Measurements from ENCODE around the gene ALDH18A1. TPM values are rescaled to one million over a fixed set of nuclear protein-coding genes. Genes with fewer than 3 reads are reported as not detected.
A peak's percentile ranks its signal among the peaks of the same experiment; 100 is the strongest.
"Not testable (repeated sequence)": the region's sequence is repeated elsewhere in the genome, so short reads cannot be mapped to it uniquely, and the experiment has no call there.

Gene ALDH18A1
- total RNA-seq: 54.3 TPM

- peak; percentile 98 for DNase-seq
These were observed at the start of gene ALDH18A1 for GRCh38 chr10:95656291-95657164. TSS of gene ALDH18A1 (minus strand) at chr10:95656711. CDS start at chr10:95653377, 3,334 bp downstream.

DNA sequence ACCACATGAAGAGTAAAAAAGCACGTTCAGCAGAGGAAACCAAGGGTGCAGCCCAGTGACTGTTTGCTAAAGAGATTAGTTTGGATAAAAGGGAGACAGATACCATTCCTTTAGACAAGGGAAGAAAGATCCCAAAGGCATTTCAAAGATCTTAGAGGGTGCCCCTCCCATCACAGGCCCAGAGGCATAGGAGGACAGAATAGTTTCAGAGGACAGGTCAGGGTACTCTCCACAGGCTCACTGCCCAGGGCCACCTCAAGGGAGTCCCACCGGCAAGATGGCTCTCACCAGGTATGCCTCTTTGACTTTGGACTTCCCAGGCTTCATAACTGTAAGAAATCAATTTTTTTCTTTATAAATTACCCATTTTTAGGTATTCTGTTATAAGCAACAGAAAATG is 41.9 kb upstream of the ALDH18A1 start:
- no peak for DNase-seq

DNA sequence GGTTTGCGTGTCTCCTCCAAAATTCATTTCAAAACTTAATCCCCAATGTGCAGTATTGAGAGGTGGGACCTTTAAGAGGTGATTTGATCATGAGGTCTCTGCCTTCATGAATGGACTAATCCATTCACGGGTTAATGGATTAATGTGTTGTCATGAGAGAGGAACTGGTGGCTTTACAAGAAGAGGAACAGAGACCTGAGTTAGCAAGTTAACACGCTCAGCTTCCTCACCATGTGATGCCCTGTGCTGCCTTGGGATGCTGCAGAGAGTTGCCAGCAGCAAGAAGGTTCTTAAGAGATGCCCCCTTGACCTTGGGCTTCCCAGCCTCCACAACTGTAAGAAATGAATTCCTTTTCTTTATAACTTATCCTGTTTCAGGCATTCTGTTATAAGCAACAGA is 40.9 kb upstream of the ALDH18A1 start:
- DNase-seq: no peak

- DNase-seq: no peak
These were observed 38.2 kb upstream of the ALDH18A1 start for GRCh38 chr10:95694665-95695064.

GRCh38 chr10:95693668-95694534 is 37.4 kb upstream of the ALDH18A1 start, which contains the start of gene TCTN3:
TSS of gene TCTN3 (minus strand) at chr10:95693927. CDS start at chr10:95693899, 28 bp downstream.
- peak; percentile 100 for DNase-seq

DNA sequence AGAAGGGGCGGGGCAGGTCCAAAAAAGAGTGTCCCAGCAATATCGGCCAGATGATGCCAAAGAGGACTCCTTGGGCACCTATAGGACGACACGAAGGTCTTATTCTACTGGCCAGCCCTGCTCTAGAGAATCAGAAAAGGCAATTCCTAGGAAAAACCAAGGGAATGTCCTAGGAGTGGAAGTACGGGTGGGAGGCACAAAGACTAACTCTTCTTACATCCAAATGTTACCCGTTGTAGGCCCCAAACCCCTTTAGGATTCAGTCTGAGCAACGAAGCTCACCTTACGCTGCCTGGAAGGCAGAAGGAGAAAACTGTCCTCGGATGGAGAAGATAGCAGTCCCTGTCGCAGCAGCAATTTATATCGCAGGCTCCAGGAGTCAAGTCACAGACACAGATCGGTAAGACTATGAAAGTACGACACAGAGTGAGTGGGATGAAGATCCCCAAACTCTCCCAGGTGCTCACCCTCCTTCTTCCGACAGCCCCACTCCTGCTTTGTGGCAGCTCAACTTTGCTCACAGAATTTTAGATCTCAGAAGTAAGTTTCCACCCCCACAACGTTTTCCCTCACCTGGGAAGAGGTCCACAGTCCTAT is 36.7 kb upstream of the ALDH18A1 start:
- peak; percentile 22 for DNase-seq

GRCh38 chr10:95691281-95691680 is 34.8 kb upstream of the ALDH18A1 start:
- no peak for DNase-seq

- DNase-seq: no peak
These were observed 32.1 kb upstream of the ALDH18A1 start for GRCh38 chr10:95688648-95689047.

DNA sequence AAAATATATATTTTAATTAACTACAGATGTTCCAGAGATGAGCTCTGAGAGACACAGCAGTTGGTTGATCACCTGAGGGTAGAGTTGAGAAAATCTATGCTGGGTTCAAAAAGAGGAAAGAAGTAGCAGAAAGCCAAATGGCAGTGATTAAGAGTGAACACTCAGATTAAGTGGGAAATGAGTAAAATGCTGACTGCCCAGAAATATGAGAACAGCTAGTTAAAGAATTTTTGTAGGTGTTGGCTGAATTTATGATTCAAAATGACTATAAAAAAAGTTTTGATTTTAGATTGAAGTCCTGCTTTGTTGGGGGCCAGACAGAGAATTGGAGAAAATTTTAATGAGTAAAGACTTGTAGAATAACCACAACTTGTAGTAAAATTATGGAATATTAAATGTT is 27.5 kb upstream of the ALDH18A1 start:
- DNase-seq: no peak

DNA sequence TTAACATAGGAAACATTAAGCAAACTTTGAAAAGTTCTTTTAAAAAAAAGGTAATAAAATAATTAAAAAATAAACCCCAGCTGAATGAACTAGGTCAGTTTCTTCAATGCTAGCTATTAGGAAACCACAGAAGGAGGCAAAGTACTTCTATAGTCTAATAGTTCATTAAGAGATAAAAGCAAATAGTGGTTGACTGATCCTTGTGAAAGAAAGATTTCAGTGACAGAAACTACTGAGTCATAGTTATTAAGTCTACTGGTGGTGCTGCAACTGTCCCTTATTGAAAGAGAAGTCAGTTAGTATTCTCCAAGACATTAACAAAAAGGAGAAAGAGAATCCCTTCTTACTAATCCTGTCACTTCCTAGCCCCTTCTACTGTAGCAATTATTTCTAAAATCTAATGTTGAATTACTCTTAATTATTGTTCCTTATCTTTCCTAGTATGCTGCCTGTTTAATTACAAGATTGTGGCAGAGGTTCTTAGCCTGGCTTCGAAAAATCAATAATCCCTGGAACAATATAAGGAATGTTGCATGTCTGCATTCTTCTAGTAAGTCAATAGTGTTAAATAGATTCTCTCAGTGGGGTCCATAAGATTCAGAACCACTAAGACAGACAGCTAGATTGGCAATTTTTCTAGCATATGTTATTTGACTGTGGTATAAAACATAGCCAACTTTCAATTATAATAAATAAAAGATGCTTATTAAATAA is 19.0 kb upstream of the ALDH18A1 start:
- no peak for DNase-seq

GRCh38 chr10:95674643-95675042 is 18.1 kb upstream of the ALDH18A1 start:
- DNase-seq: no peak

- not testable (repeated sequence) for DNase-seq
These were observed 16.1 kb upstream of the ALDH18A1 start for GRCh38 chr10:95672641-95673040.

DNA sequence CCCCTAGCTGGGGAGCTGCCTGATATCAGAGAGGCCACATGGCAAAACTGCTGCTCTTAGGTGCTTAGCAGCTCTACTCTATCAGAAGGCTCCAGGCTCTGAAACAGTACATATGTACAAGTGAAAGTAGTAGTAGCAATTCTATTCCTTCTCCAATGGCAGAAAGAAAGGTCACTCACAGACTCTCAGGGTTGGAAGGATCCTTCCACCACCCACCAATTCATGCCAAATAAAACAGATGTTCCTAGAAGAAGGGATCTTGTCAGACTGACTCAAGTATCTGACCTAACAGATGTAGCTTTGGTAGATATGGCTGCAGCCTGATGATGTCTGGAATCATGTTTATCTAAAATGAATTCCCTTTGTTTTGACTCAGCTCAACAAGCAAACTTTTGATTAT is 8.0 kb upstream of the ALDH18A1 start:
- DNase-seq: no peak

DNA sequence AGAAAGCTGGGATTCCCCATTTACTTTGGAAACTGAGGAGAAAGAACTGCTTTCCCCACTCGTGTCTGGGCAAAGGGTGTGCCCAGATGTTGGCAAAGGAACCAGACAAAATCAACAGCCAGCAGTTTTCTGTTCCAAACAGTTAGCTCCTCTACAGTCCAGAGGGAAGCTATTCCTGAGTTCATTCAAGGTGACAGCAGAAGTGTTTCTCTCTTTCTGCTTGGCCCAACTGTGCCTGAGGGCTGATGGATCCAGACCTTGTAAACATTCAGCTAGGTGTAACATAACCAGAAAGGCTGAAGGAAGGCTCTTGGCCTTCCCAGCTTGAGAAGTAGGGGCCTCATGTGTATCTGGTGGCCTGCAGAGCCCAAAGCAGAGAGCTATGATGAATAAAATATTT is 7.0 kb upstream of the ALDH18A1 start:
- no peak for DNase-seq

DNA sequence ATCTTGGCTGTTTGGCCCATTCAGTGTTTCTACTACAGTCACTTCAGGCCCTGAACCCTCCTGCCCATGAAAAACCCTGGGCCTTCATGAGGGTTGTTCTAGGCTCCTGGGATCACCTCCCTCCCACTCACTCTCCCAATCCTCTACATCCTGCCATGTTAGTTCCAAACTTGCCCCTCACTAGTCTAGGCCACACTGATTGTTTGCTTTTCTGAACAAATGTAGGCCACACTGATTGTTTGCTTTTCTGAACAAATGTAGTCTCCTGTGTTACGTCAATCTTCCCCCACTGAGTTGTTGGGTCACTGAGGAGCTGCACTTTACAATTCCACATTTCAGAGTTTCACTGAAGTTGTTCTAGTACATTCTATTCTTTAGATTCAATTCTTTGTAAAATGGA is 5.3 kb upstream of the ALDH18A1 start:
- no peak for DNase-seq

GRCh38 chr10:95660283-95660682 is 3.8 kb upstream of the ALDH18A1 start:
- DNase-seq: no peak

DNA sequence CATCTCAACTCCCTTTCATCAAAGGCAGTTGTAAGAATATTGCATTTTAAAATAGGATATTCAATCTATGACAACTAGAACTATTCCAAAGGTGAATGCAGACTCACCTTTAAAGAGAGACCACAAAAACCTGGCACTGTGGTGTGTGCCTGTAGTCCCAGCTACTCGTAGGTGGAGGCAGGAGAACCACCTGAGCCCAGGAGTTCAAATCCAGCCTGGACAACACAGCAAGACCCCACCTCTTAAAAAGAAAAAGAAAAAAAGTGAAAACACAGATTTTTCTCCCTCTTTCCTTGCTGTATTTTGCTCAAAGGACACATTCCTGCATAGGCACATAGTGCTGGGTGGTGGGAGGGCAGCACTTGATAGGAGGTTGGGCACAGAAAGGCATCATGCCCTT is 739 bp upstream of the ALDH18A1 start:
- DNase-seq: no peak

GRCh38 chr10:95655571-95656290 is 780 bp downstream of the ALDH18A1 start:
- DNase-seq: peak; percentile 27

DNA sequence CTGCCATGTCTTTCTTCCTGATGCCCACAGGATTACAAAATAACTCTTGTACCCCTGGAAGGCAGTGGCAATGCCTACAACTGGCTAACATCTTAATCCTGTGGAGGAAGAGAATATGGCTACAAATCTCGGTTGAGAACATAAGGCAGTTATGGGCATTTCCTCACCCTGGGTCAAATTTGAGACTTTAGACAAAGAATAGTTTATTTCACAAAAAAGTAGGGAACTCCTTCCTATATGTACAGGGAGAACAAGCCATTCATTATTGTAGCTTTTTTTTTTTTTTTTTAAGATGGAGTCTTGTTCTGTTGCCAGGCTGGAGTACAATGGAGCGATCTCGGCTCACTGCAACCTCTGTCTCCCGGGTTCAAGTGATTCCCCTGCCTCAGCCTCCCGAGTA is 2.6 kb downstream of the ALDH18A1 start:
- no peak for DNase-seq

DNA sequence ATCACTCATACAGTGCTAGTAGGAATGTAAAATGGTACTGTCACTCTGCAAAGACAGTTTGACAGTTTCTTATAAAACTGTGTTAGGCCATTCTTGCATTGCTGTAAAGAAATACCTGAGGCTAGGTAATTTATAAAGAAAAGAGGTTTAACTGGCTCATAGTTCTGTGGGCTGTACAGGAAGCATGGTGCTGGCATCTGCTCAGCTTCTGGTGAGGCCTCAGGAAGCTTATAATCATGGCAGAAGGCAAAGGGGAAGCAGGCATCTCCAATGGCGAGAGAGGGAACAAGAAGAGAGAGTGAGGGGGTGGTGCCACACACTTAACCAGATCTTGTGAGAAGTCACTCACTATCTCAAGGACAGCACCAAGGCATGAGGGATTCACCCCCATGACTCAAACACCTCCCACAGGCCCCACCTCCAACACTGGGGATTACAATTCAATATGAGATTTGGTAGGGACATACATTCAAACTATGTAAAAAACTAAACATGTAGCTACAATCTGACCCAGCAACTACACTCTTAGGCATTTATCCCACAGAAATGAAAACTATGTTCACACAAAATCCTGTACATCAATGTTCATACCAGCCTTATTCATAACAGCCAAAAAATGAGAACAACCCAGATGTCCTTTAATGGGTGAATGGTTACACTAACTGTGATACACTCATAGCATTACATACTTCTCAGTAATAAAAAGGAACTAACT is 5.0 kb downstream of the ALDH18A1 start:
- no peak for DNase-seq

GRCh38 chr10:95650232-95650631 is 6.3 kb downstream of the ALDH18A1 start:
- DNase-seq: no peak
